ENCODE measurements around the gene MYOM3. TPM values are rescaled to one million over a fixed set of nuclear protein-coding genes. Genes with fewer than 3 reads are reported as not detected.
A peak's percentile ranks its signal among the peaks of the same experiment; 100 is the strongest.

The MYOM3 gene
- not detected in 2 replicates for total RNA-seq (2014; rRNA removed; shearing (Covaris generic))
- not detected in 2 replicates for polyA plus RNA-seq (2015; cell fraction: cytosol; rRNA removed)
- polyA plus RNA-seq (2015; cell fraction: nucleus; rRNA removed) = not detected in 2 replicates

GRCh38 chr1:24111996-24112779 lies at the start of gene MYOM3:
MYOM3 (minus strand) TSS chr1:24112135; CDS start chr1:24108636, 3,499 bp downstream.
- in situ Hi-C loops (cut with HindIII; ENCODE audit: low pct_unique_long_range_greater_than_20kb, low sequenced_read_pairs) = no loop called here
- DNase-seq (ENCODE audit: low read depth, low spot score) = peak; percentile 64

DNA sequence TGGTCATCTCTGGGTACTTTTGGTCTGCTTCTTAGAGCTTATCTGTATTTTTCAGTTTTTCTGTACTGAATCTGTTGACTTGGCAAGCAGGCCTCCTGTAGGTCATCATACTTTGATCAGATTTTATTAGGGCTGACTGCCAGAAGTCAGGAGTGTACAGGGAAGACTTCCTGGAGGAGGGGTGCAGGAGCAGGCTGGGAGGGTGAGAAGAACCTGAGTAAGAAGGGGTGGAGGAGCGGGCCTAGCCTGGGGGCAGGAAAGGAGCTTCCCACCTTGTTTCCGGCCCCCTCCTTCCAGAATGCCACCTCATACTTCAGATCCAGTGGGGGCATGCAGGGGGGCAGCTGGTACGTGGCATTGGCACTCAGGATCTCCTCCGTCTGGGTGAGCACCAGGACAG lies 49.3 kb upstream of the MYOM3 start:
- DNase-seq (ENCODE audit: low read depth, low spot score) = no peak
- in situ Hi-C loops (cut with HindIII; ENCODE audit: low pct_unique_long_range_greater_than_20kb, low sequenced_read_pairs) = no loop called here

- in situ Hi-C loops (cut with HindIII; ENCODE audit: low pct_unique_long_range_greater_than_20kb, low sequenced_read_pairs) = no loop called here
- no peak for DNase-seq (ENCODE audit: low read depth, low spot score)
These were observed 47.4 kb upstream of the MYOM3 start for GRCh38 chr1:24159366-24159765.

GRCh38 chr1:24157918-24158481 lies 46.1 kb upstream of the MYOM3 start:
- in situ Hi-C loops (cut with HindIII; ENCODE audit: low pct_unique_long_range_greater_than_20kb, low sequenced_read_pairs) = no loop called here
- DNase-seq (ENCODE audit: low read depth, low spot score) = peak; percentile 21

- DNase-seq (ENCODE audit: low read depth, low spot score) = no peak
- in situ Hi-C loops (cut with HindIII; ENCODE audit: low pct_unique_long_range_greater_than_20kb, low sequenced_read_pairs) = no loop called here
These were observed 44.8 kb upstream of the MYOM3 start for GRCh38 chr1:24156542-24157260.

DNA sequence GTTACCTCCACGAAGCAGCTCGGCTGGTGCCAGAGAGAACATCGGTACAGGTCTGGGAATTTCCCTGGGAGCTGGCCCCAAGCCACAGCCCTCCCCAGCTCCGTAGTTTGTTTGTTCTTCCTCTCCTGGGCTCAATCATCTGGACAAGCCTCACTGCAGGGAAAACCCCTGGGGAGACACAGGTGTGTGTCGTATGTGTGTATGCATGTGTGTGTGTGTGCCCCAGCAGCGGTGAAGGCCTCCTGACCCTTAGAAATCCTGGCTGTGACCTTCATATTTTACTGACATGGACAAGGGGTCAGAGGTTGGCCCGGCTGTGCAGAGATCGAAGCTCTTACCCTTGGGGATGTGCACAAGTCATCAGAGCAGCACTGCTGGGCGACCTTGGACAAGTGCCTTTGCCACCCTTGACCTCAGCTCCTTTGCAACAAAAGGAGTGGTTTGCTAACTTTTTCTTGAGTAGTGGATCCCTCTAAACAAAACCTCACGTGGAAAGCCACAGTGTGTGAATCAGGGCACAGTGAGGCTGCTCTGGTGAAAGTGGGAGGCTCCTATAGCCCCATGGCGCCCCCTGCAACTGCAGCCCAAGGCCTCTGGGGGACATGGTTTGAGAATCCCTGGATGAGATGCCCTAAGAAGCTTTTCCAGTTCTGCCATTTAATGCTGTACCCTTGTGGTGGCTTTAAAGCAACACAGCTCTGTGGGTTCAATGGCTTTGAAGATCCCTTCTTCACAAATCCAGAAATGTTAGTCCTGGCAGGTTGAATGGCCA lies 43.3 kb upstream of the MYOM3 start:
- peak; percentile 8 for DNase-seq (ENCODE audit: low read depth, low spot score)
- in situ Hi-C loops (cut with HindIII; ENCODE audit: low pct_unique_long_range_greater_than_20kb, low sequenced_read_pairs) = no loop called here

DNA sequence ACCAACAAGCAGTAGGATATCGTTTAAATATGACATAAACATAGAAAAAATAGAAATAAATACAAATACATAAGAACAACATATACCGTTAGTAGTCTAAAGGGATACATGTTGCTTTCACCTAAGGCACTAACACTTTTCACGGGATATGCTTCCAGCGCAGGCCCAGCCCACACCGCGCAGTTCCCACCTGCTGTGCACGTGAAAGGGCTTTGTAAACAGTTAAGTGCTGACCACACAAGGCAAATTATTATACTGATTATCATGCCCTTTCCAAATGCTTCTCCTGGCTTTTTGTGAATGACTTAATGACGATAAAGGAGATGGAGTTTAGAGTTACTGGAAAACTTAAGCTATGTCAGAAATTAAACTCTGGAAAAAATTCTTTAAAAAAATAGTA lies 42.3 kb upstream of the MYOM3 start:
- DNase-seq (ENCODE audit: low read depth, low spot score) = no peak
- in situ Hi-C loops (cut with HindIII; ENCODE audit: low pct_unique_long_range_greater_than_20kb, low sequenced_read_pairs) = no loop called here

DNA sequence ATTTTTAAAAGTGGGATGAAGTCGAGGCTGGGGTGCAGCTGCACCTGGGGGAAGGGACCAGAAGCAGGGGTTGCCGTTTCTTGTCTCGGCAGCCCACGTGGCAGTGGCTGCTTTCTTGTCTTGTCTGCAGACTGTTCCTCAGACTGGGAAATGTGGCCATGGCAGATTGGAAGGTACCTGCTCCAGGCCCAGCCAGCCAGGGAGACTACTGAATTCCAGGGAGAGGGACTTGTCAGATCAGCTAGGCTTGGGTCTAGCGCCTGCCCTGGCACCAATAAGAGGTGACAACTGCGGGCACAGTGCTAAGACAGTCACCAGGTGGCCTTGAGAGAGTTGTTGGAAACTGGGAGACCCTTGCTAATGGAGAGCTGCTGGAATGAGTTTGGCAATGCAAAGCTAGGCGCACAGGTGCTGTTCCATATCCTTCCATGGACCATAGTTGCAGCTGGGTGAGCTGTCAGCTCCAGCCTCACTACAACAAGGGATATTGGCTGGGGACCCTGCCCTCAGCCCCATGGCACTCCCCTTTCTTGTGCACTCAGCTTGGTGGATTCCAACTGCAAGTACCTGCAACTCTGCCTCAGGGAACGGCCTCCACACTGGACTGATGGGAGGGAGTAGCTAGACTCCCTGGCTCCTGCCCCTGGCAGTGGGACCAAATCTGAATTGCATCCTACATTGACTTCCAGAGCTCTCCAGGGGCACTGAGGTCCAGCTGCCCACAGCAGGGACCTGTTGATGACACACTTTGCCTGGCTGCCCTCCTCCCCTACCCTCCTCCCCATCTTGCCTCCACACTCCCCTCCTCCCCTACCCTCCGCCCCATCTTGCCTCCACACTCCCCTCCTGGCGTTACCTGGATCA lies 40.9 kb upstream of the MYOM3 start:
- no peak for DNase-seq (ENCODE audit: low read depth, low spot score)
- in situ Hi-C loops (cut with HindIII; ENCODE audit: low pct_unique_long_range_greater_than_20kb, low sequenced_read_pairs) = no loop called here

- in situ Hi-C loops (cut with HindIII; ENCODE audit: low pct_unique_long_range_greater_than_20kb, low sequenced_read_pairs) = no loop called here
- DNase-seq (ENCODE audit: low read depth, low spot score) = no peak
These were observed 39.2 kb upstream of the MYOM3 start for GRCh38 chr1:24151175-24151533.

GRCh38 chr1:24150234-24151174 lies 38.6 kb upstream of the MYOM3 start:
- in situ Hi-C loops (cut with HindIII; ENCODE audit: low pct_unique_long_range_greater_than_20kb, low sequenced_read_pairs) = no loop called here
- DNase-seq (ENCODE audit: low read depth, low spot score) = peak; percentile 79

- in situ Hi-C loops (cut with HindIII; ENCODE audit: low pct_unique_long_range_greater_than_20kb, low sequenced_read_pairs) = no loop called here
- DNase-seq (ENCODE audit: low read depth, low spot score) = no peak
These were observed 37.9 kb upstream of the MYOM3 start for GRCh38 chr1:24149866-24150233.

DNA sequence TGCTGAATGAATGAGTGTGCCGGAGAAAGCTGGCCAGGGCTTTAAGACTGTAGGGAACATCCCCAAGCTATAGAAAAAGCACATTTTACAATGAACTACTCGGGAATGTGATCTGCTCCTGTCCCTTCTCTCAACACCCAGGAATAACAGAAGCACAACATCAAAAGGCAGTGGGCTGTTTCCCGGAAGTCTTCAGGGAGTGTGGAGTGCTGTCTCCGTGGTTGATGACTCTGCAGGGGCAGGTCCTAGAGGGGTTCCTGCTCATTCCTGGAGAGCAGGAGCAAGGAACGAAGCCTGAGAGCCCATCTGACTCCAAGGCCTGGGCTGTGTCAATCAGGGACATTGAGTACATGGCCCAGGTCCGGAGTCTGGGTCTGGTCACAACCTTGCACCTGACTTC lies 35.9 kb upstream of the MYOM3 start:
- in situ Hi-C loops (cut with HindIII; ENCODE audit: low pct_unique_long_range_greater_than_20kb, low sequenced_read_pairs) = no loop called here
- no peak for DNase-seq (ENCODE audit: low read depth, low spot score)

- DNase-seq (ENCODE audit: low read depth, low spot score) = no peak
- in situ Hi-C loops (cut with HindIII; ENCODE audit: low pct_unique_long_range_greater_than_20kb, low sequenced_read_pairs) = no loop called here
These were observed 35.3 kb upstream of the MYOM3 start for GRCh38 chr1:24147194-24147593.

GRCh38 chr1:24142546-24143534 lies 30.9 kb upstream of the MYOM3 start, which contains the start of gene IL22RA1:
IL22RA1 (minus strand) TSS chr1:24143140; CDS start chr1:24143082, 58 bp downstream.
- in situ Hi-C loops (cut with HindIII; ENCODE audit: low pct_unique_long_range_greater_than_20kb, low sequenced_read_pairs) = no loop called here
- DNase-seq (ENCODE audit: low read depth, low spot score) = no peak

Data from SK-MEL-5 (cell line).